SHP77 treated with DMSO at 0.1 percent for 48 hours (cell line): Measurements from ENCODE around the gene C16orf87.

Experiments used
- DNase-seq: peaks from one replicate; lab custom pipeline; 2025; lab: John Stamatoyannopoulos, UW

The C16orf87 gene

DNA sequence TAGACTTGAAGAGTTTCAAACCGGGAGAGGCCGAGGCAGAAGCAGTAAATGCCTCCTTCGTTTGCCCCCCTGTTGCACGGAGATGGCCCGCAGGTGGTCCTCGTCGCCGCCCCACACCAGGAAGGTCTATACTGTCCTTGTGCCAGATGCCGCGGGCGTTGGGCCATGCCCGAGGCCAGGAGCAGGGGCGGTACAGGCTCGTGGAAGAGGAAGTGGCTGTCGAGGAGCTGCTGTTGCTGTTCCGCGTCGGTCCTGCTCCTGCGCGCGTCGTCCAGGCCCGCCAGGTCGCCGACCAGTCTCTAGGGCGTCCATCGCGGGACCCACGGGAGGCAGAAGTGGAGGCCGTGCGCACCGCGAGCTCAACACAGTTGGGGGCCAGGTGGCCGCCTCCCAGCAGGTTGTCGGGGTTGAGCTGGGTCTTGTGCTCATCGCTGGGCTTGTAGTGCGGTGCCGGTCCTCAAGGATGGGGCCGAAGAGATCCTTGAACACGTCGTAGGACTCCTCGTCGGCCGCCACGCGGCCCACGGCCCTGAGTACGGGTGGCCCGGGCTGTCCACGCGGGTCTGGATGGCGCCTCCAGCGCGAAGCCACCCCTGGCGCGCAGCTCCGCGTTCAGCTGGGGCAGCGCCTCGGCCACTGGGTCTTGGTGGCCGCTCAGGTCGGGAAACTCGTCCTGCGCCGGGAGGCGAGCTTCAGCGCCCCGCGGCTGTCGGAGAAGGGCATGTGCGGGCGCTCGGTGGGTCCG lies 13.1 kb upstream of the C16orf87 start:
- no peak for DNase-seq

DNA sequence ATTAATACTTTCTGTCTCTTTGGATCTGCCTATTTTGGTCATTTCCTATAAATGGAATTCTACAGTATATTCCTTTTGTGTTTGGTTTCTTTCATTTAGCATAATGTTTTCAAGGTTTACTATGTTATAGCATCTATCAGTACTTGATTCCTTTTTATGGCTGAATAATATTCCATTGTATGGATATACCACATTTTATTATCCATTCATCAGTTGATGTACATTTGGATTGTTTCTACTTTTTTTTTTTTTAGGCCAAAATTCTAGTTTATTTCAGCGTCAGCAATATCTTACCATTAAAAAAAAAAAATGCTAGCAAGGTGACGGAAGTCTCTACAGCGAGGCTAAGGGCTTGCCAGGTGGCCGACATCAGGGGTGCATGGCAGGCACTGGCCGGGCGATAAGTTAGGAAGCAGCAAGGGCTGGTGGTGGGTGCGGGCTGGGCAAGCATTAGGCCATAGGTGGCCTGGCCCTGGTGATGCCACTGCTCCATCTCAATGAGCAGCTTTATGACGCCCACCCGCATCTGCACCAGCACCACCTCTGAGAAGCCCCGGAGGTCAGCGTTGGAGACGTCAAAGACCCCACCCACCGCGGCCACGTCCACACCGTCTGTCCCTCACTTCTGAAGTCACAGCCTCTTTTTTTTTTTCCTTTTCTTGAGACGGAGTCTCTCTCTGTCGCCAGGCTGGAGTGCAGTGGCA lies 11.4 kb upstream of the C16orf87 start:
- no peak for DNase-seq

DNA sequence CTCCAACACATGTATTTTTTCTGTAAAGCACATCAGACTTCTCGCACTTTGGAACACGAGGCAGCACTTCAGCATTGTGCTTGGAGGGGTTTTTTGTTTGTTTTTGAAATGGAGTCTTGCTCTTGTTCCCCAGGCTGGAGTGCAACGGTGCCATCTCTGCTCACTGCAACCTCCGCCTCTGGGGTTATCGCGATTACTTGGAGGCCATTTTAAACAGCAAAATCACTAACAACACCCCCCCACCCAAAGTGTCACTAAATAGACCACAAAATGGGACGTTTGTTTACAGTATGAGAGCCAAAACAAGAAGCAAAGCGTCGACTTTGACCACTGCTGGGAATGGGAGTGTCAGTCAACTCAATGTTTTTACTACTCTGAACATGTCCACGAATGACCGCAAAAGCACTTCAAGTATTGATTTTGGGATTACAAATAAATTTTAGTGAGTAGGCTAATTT lies 9.0 kb upstream of the C16orf87 start:
- no peak for DNase-seq

DNA sequence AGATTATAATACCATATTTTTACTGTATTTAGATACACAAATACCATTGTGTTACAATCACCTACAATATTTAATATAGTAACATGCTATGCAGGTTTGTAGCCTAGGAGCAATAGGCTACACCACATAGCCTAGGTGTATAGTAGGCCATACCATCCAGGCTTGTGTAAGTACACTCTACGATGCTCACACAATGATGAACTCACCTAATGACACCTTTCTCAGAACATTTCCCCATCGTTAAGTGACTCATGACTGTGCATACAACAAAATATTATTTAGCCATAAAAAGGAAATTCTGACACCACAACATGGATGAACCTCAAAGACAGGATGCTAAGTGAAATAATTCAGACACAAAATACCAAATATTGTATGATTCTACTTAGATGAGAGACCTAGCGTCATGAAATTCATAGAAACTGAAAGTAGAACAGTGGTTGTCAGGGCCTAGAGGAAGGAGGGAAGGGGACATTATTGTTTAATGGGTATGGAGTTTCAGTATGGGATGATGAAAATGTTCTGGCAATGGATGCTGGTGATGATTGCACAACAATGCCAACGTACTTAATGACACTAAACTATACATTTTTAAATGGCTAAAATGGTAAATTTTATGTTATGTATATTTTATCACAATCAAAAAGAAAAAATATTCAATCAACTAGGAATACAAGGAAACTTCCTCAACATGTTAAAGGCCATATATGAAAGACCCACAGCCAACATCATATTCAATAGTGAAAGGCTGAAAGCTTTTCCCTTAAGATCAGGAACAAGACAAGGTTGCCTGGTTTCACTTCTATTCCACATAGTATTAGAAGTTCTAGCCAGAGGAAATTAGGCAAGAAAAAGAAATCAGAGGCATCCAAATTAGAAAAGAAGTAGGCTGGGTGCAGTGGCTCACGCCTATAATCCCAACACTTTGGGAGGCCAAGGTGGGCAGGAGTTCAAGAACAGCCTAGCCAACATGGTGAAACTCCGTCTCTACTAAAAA lies 5.9 kb upstream of the C16orf87 start:
- no peak for DNase-seq

DNA sequence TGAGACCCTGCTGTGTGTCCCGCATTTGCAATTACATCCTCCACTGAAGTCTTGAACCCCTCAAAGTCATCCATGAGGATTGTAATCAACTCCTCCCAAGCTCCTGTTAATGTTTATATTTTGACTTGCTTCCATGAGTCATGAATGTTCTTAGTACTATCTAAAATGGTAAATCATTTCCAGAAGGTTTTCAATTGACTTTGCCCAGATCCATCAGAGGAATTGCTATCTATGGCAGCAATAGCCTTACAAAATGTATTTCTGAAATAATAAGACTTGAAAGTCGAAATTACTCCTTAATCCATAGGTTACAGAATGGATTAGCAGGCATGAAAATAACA lies 2.5 kb upstream of the C16orf87 start:
- no peak for DNase-seq

DNA sequence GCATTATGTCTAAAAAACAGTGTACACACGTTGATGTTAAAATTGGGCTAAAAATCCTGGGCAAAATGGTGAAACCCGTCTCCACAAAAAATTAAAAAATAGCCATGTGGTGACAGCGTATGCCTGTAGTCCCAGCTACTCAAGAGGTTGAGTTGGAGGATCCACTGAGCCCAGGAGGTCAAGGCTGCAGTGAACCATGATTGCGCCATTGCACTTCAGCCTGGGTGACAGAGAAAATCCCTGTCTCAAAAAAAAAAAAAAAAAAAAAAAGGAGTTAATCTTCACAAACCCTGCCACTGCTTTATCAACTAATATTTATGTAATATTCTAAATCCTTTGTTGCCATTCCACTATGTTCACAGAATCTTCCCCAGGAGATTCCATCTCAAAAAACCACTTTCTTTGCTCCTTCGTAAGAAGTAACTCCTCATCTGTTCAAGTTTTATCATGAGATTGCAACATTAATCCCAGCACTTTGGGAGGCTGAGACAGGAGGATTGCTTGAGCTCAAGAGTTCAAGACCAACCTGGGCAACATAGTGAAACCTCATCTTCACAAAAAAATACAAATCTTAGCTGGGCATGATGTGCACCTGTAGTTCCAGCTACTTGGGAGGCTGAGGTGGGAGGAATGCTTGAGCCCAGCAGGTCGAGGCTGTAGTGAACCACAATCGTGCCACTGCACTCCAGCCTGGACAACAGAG lies 1.9 kb upstream of the C16orf87 start:
- no peak for DNase-seq

DNA sequence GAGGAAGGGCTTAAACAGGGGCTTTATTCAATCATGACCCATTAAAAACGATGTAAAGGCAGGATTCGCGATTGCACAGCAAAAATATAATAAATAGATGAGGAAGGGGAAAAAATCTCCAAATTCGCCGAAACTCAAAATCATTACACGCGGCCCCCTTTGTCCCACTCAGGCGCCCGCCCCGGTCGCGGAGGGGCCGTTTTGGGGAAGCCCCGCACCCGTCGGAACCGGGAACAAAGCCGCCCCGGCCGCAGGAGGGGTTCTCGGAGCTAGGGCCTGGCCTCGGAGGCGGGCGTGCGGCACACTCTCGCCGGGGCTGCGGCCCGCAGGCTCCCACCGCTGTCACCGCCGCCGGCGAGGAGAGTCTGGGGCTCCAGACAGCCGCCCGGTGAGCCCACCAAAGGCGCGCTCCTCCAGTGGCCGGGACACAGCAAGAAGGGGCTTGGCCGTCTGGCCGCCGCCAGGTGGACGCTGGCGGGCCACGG lies 521 bp downstream of the C16orf87 start:
- peak; percentile 43 for DNase-seq

DNA sequence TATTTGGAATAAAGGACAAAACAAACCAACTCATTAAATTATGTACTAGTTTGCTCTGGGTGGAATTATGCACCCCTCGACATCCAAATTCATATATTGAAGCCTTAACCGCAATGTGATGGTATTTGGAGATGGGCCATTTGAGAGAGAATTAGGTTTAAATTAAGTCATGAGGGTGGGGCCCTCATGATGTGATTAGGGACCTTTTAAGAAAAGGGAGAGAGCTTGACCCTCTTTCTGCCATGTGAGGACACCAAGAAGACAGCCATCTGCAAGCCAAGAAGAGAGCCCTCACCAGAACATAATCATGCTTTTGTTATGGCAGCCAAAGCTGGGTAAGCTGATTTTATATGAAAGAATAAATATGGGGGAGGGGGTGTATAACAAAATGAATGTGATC lies 2.0 kb downstream of the C16orf87 start:
- no peak for DNase-seq

DNA sequence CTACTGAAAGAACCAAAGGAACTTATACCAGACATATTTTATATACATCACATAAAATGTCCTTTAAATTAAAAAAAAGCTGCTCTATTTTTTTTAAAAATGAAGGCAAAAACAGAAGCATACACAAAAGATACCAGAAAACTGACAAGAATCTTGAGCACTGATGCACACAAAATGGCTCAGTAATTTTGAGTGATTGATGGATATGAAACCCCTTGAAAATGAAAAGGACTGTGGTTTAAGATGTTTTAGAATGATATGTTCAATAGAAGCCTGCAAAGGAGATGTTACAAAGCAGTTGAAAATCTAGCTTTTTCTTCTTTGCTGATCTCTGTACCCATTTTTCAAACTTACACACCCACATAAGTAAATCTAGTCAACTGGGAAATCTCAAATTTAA lies 2.7 kb downstream of the C16orf87 start:
- no peak for DNase-seq

DNA sequence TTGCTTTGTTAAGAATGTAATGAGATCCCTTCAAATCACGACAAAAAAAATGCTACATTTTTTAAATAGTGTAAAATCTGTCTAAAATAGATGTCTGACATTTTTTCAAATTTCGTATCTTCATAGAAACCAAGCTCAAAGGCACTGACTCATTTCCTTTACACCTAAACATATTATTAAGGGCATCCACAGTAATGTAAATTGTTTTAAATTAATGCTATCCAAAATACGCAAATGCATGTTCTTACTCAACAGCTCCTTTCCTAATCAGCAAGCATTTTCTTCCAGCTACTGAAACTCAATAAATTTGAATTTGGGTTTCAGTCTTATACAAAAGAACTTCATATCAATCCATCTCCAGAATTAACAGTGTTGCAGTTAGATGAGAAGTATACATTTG lies 4.3 kb downstream of the C16orf87 start:
- DNase-seq: no peak

DNA sequence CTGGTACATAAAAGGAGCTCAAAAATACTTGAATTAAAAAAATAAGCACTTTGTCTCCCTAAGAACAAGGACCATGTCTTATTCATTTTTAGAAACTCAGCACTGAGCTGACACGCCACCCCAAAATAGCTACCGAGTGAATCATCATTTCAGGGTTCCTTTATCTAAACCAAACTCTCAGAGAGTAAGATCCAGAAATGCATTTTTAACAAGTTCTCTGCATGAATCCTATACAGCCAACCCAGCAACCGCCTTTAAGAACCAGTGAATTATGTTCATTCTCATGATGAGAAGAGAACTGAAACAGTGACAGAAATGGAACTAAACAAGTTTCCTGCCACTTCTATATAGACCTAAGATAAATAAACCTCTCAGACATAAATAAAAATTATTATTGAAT lies 8.7 kb downstream of the C16orf87 start:
- no peak for DNase-seq

DNA sequence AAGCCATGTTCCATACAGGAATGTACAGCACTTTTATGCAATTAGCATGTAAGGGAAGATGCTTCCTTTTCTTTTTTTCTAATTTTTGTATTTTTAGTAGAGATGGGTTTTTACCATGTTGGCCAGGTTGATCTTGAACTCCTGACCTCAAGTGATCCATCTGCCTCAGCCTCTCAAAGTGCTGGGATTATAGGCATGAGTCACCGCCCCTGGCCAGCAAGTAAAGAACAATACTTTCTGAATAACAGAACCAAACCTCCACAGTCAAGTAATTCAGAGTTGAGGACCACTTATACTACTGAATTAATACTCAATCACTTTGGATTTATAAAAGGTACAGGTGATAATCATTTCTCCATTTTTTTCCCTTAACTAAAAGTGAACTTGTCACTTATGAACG lies 13.0 kb downstream of the C16orf87 start:
- DNase-seq: no peak

DNA sequence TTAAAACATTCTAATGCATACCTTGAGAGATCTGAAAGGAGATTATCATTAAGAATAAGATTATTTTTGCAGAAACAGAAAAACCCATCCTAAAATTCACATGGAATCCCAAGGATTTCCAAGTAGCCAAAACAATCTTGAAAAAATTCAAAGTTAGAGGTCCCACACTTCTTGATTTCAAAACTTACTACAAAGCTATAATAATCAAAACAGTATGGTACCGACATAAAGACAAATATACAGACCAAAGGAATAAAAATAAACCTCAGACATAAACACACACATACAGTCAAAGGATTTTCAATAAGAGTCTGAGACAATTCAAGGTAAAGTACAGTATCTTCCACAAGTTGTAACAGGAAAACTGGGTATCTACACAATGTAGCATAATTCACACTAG lies 16.2 kb downstream of the C16orf87 start:
- DNase-seq: no peak

DNA sequence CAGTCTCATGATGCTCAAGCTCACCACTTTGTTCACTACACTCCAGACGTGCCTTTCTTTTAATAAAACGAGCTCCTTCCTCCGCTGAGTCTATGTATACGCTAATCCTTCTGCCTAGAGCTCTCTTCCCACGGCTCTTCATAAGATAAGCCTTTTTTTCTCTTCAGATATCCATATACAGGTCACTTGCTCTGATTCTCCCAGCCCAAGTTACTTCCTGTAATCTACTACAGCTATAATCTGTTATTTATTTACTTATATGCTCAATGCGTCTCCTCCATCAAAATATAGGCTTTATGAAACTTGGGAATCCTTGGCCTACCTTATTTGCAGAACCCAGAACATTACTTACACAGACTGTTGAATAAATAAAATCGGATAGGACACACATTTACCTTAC lies 17.4 kb downstream of the C16orf87 start:
- DNase-seq: no peak

DNA sequence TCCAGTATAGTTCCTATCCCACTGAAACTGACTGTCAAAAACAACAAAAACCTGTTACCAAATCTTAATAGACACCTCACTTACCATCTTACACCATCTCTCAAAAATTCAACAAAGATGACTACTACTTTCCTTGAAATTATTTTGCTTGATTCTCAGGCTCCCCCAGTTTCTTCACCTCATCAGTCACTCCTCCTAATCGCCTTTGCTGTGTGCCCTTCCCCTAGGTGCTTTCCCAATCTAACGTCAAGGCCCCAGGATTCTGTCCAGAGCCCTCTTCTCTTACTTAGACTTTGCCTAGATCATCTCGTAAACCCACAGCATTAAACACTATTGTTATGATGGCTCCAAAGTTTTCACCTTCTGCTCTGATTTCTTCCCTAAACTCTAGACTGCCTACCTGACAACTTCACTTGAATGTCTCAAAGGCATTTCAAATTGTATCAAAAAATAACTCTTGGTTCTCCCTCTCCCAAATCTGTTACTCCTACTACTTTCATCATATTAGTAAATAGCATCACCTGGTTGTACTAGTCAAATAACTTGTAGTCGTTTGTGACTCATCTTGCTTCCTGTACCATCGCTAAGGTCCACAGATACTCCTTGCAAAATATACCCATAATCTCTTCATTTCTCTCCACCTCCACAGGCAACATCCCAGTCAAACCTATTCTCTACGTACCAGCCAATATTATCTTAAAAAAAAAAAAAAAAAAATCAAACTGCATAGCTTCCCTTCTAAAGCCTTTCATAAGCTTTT lies 18.0 kb downstream of the C16orf87 start:
- no peak for DNase-seq

DNA sequence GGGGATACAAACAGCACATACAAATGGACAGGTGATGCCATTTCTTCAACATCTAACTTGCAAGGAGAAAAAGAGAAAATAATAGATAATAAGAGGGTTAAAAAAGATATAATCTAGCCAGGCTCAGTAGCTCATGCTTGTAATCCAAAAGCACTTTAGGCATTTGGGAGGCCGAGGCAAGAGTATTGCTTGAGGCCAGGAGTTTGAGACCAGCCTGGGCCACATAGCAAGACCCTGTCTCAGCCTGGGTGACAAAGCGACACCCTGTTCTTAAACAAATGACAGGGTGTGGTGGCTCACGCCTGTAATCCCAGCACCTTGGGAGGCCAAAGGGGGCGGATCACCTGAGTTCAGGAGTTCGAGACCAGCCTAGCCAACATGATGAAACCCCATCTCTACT lies 19.3 kb downstream of the C16orf87 start:
- no peak for DNase-seq

DNA sequence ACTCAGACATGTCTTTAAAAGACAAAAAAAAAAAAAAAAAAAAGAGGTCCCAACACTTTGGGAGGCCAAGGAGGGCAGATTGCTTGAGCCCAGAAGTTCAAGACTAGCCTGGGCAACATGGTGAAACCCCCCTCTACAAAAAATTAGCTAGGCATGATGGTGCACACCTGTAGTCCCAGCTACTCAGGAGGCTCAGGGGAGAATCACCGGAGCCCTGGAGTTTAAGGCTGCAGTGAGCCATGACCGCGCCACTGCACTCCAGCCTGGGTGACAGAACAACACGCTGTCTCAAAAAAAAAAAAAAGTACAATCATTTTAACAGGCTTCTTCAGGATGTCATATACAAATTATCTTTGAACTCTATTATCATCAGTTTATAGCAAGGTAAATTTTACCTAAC lies 22.0 kb downstream of the C16orf87 start:
- no peak for DNase-seq

DNA sequence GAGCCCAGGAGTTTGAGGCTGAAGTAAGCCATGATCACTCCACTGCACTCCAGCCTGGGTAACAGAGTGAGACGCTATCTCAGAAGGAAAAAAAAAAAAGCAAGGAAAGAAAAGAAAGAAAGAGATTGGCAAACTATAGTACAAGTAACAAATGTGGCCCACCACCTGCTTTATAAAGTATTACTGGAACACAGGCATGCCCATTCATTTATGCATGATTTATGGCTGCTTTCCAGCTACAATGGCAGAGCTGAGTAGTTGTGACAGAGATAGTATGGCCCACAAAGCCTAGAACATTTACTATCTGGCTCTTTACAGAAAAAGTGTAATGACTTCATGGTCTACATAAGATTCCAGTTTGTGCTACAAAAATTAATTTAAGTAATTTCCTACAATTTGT lies 23.6 kb downstream of the C16orf87 start:
- no peak for DNase-seq

DNA sequence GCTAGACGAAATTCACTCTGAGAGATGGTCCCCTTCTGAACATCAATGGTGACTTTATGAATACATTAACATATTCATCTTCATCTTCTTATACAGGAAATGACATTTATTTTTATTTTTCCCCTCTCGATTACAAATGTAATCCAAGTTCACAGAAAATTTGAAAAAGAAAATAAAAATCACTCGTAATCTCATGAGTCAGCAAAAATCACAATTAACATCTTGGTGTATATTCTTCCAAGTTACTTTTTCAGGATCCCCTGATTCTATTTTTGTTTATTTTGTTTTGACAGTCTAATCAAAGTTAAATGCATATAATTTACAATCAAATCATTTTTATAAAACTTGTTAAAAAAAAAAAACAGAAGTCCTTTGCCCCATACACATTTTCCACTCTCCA lies 27.6 kb downstream of the C16orf87 start:
- DNase-seq: no peak

DNA sequence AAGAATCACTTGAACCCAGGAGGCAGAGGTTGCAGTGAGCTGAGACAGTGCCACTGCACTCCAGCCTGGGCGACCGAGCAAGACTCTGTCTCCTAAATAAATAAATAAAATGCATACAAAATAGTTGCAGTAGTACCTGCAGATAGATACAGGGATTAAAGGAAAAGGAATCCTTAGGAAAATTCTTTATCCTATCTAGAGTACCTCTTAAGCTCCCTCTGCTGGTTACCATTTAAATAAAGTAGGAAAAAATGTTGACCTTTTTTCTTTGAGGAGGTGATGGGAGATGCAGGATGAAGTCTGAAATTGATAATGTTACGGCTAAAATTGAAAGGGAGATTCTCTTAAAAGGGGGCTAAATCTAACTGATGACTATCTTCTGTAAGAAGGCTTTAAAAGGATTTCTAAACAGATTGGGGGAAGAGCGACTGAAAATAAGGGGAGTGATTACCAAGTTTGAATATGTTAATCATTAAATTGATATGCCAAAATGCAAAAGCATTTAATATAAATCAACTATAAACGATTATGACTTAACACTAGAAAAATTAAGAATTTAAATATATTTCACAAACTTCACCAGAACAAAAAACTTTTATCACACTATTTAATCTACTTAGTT lies 29.4 kb downstream of the C16orf87 start:
- DNase-seq: peak; percentile 70

DNA sequence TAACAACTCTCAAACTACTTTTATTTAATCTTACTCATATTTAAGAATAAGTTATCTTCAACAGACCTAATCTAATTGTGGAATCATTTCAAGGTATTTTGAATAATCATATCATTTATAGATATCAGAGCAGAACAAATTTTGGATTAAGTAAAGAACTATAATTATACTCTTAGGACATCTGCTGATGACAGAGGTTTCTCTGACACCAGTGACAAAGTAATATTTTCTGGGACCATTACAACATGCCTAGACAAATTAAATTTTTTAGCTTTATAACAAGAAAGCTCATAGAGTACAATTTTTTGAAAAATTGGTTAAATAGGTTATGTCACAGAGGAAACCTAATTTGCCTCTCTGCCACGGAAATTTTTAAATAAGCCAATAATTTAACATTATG lies 30.5 kb downstream of the C16orf87 start:
- no peak for DNase-seq
